HG03442 (cell line): ENCODE data around the gene TFF3.

Experiments used
- ATAC-seq: cut with Tn5 transposase; IDR thresholded peaks from one replicate; pipeline ENCODE4 v1.9.1; 2021; ENCODE audit warnings: mild to moderate bottlenecking, moderate library complexity; ENCODE audit not compliant: unreplicated experiment

The TFF3 gene

DNA sequence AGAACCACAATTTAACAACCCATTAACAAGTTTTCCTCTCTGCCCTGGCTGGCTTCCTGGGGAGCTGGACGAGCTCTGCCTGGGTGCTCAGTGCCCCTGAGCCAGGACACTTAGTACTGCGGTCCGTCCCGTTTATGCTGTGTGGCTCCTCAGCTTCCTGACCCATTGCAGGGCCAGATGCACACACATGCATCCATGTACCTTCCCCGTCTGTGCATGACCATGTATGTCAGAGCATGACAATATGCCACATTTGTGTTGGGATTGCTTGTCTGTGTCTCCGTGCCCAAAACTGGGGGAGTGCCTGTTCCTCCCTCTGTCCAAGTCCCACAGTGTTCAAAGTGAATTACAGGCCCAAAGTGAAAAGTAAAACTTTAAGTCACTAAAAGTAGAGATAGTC is 9.7 kb upstream of the TFF3 start:
- no peak for ATAC-seq

DNA sequence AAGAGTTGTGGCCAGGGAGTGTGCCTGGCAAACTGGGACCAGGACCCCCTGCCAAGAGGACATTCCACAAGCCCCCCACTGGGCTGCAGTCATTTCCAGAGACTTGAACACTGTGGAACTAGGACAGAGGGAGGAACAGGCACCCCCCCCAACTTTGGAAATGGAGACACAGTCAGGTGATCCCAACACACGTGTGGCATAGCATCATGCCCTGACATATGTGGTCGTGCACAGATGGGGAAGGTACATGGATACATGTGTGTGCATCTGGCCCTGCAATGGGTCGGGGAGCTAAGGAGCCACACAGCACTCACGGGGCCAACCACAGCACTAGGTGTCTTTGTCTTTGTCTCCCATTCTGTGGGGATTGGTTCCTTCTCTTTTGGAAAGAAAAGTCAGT is 6.6 kb upstream of the TFF3 start:
- no peak for ATAC-seq

DNA sequence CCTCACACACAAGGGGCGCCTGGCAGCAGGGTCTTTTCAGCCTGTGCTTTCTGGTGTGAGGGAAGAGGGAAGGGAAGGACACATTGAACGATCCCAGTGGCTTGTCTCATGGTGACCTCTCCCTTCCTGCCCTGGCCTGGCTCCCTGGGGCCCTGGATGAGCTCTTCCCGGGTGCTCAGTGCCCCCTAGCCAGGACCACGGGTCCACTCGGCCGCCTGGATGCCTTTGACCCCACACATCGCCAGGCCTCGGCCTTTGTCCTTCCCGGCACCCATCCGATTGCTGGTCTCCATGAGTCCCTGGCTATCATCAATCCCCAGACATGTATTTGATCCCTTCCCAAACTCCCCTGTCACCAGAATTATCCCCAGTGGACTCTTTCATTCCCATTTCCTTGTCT is 6.0 kb upstream of the TFF3 start:
- no peak for ATAC-seq

DNA sequence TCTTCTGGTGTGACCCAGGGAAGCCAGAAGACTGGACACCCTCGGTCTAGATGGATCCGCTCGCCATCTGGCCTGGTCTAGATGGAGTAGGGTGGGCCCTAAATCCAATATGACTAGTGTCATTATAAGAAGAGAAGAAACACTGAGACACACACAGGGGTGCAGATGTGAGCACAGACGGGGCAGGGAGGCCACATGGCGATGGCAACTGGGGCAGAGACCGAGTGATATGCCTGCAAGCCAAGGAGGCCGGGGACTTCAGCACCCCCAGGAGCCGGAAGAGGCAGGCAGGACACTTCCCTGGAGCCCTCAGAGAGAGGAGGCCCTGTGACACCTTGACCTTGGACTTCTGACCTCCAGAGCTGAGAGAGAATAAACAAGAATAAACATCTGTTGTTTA is 5.6 kb upstream of the TFF3 start:
- ATAC-seq: no peak

DNA sequence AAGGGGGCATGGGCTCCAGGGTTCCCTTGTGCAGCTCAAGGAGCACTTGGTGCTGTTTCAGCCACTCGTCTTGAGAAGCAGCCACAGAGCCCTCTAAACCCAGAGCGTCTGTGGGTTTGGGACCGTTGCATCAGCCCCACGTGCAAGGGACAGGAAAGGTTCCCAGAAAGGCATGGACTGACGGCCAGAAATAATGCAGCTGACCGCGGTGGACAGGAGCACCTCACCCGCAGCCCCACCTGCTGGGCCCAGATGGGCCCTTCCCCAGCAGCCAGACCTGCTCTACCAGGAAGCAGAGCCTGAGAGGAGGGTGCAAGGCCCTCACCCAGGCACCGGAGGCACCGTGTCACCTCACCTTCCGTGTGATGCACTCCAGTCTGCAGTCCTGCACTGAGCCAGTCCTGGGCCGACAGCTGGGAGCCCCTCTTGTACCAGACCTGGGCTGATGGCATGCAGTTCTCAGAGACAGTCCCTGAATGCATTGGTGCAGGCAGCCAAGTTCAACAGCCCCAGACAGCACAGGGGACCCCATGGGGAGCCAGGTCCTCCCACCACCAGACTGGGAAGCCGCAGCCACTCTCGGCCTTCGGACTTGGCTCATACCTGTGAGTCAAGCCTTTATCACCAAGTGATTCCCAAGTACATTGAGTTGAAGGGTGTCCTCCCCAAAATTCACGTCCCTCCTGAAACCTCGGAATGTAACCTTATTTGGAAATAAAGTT is 4.8 kb upstream of the TFF3 start:
- ATAC-seq: no peak

DNA sequence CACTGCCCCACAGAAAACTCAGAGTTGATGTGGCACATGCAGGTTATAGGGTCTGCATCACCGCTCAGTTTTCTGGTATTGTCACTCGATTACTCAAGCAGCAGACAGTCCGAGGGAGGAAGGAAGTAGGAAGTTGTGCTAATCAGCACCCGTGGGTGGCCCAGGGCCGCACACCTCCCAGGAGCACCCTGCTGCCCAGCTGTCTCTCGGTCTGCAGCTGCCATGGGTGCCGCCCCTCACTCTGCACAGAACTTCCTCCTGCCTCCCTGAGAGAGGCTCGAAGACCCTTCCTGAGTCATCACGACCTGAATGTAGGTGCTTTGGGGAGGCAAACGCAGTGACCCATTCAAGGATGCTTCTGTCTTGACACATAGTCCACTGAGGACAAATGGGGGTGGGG is 4.2 kb upstream of the TFF3 start:
- no peak for ATAC-seq

DNA sequence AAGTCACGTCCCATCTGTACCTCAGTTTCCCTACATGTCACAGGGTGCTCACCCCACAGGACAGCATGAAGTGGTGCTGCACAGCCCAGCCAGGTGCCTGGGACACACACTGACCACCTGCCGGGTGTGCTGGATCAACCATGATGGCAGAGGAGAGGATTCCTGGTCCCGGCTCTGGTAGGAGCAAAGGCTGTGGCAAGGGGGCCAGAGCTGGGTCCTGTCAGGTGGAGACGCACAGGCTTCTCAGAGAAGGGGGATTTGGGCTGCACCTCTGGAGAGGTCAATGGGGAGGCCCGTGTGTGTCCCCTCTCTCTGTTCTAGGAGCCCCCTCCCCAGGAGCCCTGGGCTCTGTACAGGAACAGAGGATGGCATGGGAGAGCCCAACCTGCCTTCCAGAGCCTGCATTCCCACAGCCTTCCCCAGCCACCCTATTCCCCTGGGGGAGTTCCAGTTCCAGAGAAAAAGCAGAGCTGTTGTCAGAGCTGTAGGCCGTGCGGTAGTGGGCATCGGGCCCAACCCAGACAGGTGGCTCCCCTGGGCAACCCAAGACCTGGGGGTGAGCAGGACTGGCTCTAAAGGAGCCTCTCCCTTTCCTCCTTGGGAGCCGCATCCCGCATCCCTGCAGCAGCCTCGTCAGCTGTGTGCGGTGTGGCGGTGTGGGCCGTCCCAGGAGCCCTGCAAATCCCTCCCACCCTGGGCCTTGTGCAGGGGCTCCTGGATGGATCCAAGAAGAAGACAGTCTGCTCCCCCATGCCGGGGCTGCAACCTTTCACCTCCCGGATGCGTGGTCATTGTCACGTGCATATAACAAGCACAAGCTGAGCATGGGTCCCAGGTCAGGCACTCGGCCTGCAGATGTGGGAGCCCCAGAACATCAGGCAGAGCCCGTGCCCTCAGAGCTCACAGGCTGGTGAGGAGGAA is 2.9 kb upstream of the TFF3 start:
- no peak for ATAC-seq

DNA sequence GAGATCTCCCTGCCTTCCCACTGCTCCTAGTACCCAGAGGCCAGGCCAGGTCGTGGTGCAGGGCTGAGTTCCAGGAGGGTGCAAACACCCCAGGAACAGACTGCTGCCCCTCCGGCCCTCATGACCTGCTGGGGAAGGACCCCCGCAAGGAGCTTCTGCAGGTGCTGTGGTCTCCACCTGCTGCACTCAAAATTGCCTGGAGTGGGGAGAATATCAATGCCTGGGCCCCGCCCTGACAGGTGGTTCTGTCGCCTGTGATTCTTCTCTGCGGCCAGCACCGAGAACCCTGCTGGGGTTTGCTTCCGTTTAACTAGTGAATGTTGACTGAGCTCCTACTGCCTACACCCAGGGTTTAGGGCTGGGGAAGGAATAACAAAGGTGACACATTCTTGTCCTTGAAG is 2.1 kb upstream of the TFF3 start:
- no peak for ATAC-seq

DNA sequence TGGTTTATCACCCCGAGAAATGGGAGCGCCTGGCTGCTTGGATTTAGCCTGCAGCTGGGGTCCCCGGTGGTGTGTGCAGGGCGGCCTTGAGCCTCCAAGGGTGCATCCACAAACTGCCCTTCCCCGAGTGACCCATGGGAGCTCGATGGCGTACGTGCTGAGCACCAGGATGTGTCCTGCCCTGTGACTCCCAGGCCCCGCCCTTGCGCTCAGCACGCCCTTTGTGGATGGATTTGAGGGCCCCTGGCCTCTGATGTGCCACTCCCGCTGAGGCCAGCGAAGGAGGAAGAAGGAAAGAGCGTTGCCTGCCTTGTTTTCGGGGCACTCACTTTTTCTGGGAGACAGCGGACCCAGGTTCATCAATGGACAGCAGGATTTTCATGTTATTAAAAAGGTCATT is 1.7 kb upstream of the TFF3 start:
- ATAC-seq: no peak

DNA sequence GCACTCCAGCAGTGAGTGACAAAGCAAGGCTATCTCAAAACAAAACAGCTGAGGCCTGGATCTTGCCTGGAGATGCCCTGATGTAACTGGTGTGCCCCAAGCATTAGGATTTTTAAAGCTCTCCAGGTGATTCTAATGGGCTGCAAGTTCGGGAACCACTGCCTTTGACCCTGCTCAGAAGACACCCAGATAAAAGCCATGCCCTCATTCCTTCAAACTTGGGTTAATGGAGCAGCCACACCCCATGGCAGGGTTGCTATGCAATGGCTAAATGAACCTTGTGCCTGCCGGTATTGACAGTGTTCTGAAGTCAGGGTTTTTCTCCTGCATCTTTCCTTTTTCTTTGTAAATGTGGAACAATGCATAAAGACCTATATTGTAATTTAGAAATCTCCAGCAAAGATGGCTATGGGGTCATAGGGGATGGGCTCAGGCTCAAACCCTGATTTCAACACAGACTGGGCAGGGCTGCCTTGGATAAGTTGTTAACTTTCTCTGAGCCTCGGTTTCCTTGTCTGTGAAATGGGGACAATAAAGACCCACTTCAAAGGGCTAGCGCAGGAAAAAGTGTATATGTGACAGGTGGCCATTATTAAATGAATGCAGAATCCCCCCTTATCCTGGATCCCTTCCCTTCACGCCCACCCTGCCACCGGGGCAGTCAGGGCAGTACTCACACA is 453 bp downstream of the TFF3 start:
- no peak for ATAC-seq

DNA sequence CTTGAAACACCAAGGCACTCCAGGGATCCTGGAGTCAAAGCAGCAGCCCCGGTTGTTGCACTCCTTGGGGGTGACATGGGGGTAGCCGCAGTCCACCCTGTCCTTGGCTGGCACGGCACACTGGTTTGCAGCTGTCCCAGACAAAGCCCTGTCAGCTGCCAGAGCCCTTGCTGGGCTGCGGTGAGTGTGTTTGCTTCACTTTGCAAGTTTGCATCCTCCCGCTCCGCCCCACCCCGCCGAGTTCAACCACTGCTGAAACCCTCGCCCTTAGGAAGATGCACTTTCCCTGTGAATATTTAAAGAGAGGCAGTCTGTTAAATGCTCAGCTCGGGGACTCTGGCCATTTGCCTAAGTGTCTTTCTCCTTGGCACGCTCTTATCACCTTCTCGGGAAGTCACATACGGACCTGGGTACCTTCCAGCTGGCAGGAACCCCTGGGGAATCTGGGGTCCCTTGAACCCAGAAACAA is 1.7 kb downstream of the TFF3 start:
- ATAC-seq: no peak

DNA sequence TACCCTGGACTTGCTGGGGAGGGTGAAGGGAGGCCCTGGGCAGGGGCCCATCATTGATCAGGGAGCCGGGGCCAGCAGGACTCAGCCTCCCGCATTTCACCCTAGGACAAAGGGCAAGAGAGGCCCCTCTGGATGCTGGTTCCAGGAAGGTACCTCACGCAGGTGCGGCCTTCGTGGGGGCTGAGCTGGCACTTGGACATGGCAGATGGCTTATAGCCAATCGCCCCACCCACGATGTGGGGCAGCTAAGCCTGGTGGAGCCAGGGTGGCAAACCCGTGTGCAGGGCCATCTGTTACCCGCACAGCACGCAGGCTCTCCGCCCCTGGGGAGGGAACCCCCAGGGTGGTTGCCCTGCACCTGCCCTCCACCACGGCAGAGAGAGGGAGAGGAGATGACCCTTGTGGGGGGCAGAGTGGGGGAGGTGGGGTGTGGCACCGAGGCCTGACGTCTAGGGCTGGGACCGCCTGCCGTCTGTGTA is 2.5 kb downstream of the TFF3 start:
- ATAC-seq: no peak

DNA sequence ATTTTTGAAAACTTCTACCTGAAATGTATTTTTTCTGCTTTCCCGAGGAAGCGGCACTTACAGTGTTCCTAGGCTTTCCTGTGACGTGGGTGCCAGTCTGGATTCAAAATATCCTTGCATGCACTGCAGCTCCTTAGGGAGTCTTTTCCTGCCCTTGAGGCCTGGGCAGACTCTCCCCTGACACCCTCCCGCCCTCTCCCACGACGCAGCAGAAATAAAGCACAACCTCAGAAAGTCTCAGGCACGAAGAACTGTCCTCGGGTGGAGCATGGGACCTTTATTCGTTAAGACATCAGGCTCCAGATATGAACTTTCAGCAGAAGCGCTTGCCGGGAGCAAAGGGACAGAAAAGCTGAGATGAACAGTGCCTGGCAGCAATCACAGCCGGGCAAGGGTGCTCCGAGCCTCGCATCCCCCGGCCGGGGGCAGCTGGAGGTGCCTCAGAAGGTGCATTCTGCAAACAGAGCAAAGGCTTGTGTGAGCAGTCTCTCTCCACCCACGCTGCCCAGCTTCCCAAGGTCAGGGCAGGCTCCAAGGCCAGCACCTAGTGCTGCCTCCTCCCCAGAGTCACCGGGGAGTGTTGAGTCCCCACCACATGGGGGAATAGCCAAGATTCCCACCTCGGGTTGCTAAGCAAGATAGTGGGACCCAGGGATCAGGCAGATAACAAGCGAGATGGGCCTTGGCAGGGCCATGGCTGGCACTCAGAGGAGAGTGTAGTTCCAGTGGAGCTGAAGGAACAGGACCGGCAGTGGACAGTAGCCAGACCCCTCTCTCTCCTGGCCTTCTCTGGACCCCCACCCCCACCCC is 3.2 kb downstream of the TFF3 start:
- no peak for ATAC-seq

DNA sequence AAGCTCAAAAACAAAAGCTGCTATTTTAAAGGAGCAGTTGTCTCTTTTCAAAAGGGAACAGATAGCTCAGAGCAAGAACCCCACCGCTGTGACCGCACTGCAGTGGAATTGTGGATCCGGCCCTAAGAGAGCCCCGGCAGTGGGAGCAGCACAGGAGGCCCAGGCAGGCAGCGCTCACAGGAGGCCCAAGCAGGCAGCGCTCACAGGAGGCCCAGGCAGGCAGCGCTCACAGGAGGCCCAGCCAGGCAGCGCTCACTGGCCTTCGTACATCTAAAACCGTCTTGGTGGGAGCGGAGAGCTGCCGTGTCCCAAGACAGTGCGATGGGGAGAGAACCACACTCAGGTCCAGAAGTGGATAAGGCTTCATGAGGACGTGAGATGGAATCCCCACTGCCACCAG is 4.0 kb downstream of the TFF3 start:
- ATAC-seq: no peak

DNA sequence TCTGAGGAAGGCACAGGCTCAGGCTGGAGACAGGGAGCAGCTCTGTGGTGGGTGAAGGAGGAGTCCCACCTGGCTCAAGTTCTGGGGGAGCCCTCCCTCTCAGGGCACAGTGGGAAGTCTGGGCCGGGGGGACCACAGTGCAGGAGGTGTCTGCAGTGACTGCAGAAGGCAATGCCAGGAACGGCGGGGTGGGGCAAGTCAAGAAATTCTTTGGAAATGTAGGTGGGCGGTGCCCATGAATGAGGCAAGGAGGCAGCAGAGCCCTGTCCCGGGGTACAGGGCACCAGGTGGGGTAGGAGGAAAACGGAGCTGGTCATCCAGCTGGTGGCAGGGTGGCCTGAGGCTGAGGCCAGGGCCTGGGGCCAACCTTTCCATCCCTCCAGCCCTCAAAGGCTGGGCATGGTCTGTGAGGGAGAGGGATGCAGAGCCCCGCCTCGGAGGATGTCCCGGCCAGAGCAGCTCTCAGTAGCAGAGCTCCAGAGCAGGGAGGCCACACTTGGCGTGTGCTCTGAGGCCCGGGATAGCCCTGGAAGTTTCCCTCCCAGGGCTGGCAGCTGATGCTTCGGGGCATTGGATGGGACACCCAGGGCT is 4.7 kb downstream of the TFF3 start:
- ATAC-seq: no peak

DNA sequence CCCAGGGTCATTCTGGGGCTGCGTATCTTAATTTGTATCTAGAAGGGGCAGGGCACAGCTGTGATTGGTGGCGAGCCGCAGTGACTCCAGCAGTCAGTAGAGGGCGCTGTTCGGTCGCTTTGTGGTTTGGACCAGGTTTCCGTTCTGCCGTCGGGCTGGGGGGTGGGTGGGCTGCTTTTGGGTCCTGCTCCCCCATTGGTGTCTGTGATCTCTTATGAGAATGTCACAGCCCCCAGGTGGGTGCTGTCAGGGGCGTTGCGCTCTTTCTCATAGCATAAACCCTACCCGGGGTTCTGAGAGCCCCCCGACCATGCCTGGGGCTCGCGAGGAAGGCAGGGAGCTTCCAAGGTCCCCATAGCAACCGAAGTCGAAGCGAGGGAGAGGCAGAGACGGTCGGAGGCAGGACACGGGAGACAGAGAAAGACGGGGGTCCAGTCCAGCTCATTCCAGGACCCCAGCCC is 5.4 kb downstream of the TFF3 start:
- ATAC-seq: no peak

DNA sequence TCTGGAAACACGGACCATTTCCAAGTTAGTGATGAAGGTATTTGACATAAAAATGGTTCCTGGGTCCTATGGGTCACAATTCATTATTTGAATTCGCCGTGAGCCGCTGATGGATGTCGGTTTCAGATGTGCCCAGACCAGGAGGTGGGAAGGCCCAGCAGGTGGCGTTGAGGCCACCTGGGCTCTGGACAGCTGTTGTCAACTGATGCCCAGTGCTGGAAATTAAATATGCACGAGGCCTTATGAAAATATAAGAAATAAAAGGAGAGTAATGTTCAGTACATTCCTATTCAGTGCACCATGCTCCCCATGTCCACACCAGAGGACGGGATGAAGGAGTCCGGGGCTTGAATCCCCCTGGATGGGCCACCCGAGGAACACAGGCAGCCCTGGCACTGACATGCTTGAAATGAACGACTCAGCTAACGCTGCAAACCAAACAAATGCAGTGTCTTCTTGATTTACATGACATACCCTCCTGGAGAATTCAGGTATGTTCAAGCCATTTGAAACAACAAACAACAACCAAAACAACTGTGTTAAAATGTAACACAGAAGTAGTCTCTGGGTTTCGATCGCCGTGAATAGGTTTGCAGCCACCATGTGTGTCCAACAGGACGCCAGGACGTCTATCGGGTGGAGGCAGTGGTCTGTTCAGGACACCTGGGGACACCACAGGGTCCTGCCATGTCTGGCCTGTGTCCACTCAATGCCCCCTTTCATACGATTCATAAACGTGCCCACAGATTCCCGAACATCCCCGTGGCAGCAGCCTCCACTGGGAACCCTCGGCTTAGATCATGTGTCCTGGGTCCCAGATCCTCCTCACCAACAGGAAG is 6.1 kb downstream of the TFF3 start:
- no peak for ATAC-seq

DNA sequence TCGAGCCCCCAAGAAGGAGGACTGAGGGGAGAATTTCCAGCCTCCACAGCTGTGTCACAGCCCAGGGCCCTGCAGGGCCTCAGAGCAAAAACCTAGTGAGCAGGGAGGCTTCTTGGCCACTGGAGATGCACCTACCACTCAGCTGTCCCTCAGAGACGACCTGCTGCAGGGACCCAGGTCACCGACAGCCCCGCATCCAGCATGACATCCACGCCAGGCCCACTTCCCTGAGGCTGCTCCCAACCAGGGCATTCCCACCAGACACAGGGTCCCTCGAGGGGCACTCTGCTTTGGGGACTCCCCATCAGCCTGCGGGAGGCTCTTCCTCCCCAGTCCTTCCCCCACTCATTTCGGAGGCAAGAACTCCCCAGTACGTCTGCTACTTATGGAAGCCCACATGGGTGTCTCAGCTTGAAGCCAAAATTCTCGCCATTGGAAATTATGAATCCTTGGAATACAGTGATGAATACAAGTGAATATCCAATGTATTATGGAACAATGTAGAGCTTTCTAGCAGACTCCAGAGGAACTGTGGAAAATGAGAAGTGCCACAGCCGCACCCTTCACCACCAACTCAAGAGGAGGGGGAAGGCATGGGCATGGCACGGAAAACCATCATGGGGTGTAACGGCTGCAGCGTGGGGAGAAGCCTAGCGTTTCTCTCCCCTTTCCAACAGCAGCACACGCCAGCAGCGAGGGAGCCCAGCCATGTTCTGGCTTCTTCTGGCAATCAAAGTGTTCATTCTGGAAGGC is 6.9 kb downstream of the TFF3 start:
- ATAC-seq: no peak

DNA sequence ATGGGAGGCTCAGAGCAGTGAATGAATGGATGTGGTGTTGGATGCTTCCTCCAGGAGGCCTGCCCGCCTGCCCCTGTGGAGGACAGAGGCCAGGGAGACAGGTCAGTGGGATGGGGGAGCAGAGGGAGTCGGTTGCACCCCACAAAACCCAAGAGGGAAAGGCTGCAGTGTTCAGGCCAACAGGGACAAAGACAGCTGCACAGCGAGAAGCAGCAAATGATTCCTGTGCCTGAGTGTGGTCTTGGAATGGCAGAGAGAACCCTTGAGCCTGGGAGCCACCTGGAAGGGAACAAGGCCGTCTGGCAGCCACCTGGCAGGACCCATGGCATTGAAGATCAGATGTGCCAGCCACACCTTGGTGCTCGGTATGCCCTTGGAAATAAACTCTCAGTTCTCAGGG is 8.1 kb downstream of the TFF3 start:
- no peak for ATAC-seq
